ENCODE measurements around the gene CRAMP1.
A peak's percentile ranks its signal among the peaks of the same experiment; 100 is the strongest.
"Not testable (repeated sequence)": the region's sequence is repeated elsewhere in the genome, so short reads cannot be mapped to it uniquely, and the experiment has no call there.

The CRAMP1 gene

DNA sequence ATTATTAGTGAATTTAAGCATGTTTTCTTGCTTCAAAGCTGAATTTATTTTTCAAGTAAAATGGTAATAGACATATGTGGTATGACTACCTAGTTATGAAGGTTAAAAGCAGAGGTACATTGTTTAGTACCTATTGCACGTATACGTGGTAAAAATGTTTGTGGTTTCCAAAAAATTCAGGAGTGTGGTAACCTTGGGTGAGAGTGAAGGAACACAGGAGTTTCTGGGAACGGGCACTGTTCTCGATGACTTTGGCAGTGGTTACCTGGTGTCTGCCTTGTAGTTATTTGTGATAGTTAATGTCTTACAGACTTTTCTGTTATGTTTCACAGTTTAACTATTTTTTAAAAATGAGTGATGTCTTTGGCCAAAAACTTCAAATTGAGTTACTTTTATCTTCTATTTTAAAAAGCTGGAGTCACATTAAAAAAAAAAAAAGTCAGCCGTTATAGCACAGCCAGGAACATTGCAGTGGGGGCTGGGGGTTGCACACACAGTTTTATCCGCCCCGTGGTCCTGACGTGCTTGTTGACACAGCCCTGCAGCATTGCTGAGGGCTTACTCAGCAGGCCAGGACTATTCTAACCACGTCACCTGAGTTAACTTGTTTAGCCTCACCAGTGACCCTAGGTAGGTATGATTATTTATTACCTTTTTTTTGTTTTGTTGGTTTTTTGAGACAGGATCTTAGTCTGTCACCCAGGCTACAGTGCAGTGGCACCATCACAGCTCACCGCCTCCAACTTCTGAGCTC, 76.8 kb downstream of the CRAMP1 start:
- DNase-seq: no peak

DNA sequence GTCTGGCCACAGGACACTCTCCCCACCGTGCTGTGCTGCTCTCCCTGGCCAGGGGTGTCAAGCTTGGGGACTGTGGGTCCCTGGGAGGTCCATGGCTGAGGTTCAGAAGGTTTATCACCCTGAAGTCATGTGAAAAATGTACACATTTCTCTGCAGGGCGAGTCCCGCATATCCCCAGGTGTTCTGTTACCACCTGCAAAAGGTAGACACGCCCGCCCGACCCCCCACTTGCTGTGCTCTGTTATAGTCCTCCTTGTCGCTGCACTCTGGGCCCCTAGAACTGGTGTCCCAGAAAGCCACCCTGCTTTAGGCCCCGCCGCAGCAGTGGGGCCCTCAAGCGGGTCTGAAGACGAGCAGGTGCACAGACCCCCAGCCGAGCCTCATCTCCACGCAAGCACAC, 77.7 kb downstream of the CRAMP1 start:
- no peak for DNase-seq

DNA sequence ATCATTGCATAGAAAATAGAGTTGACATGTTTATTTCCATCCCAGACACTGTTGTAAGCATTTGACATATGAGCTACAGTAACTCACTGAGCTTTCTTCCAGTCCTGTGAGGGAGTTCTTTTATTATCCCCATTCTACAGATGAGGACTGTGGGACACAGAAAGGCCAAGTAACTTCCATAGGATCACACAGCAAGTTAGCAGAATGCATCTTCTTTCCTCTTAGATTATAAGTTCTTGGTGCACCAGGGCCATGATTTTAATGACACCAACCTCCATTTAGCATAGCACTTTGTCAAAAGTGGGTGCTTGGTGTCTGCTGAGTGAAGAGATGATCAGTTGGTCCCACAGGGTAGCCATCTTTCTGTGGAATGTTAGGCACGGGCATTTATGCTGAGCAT, 78.7 kb downstream of the CRAMP1 start:
- DNase-seq: no peak

DNA sequence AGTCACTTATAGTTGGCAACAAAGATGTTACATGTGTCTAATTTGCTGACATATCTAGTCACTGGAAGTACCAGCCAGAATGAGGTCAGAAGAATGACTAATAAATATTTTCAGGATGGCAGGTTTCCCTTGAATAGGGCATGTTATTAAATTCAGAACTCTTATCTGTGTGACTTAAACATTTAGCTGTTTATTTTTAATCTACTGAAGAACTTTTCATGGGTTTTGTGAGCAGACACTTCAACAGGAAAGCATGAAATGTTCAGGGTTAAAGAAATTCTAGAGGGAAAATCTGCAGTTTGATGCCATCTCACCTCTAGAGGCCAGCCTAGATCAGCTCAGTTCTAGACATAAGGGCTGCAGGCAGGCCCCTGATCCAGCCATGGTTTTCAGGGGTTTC, 79.1 kb downstream of the CRAMP1 start:
- DNase-seq: no peak

GRCh38 chr16:1691956-1692355, 79.8 kb downstream of the CRAMP1 start:
- DNase-seq: no peak

GRCh38 chr16:1696863-1697262, 84.7 kb downstream of the CRAMP1 start:
- DNase-seq: no peak

GRCh38 chr16:1698680-1699079, 86.5 kb downstream of the CRAMP1 start:
- DNase-seq: no peak

- DNase-seq: no peak
Observed at GRCh38 chr16:1700246-1700645, 88.1 kb downstream of the CRAMP1 start.

- DNase-seq: no peak
Observed at GRCh38 chr16:1701216-1701878, 89.2 kb downstream of the CRAMP1 start.

DNA sequence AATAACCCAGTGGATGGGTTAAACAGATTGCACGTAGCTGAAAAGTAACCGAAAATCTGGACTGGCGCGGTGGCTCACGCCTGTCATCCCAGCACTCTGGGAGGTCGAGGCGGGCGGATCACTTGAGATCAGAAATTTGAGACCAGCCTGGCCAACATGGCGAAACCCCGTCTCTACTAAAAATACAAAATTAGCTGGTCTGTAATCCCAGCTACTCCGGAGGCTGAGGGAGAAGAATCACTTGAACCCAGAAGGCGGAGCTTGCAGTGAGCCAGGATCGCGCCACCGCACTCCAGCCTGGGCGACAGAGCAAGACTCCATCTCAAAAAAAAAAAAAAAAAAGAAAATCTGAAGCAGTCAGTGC, 93.1 kb downstream of the CRAMP1 start:
- DNase-seq: not testable (repeated sequence)

GRCh38 chr16:1705688-1706385, 93.7 kb downstream of the CRAMP1 start, which contains the start of gene MAPK8IP3:
Gene MAPK8IP3, plus strand, starts transcription at chr16:1706195. Its CDS starts 145 bp downstream, at chr16:1706340.
- peak; percentile 93 for DNase-seq

- no peak for DNase-seq
Observed at GRCh38 chr16:1706386-1707192, 94.4 kb downstream of the CRAMP1 start.

GRCh38 chr16:1707193-1707790, 95.1 kb downstream of the CRAMP1 start:
- no peak for DNase-seq

GRCh38 chr16:1708083-1708767, 96.1 kb downstream of the CRAMP1 start:
- no peak for DNase-seq

DNA sequence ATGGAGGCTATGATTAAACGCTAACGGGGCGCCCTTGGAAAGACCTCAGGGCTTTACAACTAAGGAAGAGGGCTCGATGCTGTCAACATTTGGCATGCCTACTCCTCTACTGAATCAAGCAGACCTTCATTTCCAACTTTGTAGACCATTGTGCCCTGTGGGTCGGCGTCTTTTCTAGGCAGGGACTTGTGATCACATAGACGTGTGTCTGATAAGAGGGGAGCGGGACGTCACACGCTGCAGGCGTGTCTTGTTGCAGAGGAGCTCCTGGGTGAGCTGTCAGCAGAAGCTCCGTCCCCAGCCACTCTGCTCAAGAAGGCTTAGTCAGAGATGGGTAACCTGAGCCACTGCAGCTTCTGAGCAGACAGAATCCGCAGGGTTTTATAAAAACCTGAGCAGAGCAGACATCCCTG, 96.6 kb downstream of the CRAMP1 start:
- DNase-seq: no peak

GRCh38 chr16:1709356-1709755, 97.2 kb downstream of the CRAMP1 start:
- no peak for DNase-seq

- no peak for DNase-seq
Observed at GRCh38 chr16:1710811-1711507, 98.8 kb downstream of the CRAMP1 start.

GRCh38 chr16:1712791-1713261, 100.7 kb downstream of the CRAMP1 start:
- no peak for DNase-seq

DNA sequence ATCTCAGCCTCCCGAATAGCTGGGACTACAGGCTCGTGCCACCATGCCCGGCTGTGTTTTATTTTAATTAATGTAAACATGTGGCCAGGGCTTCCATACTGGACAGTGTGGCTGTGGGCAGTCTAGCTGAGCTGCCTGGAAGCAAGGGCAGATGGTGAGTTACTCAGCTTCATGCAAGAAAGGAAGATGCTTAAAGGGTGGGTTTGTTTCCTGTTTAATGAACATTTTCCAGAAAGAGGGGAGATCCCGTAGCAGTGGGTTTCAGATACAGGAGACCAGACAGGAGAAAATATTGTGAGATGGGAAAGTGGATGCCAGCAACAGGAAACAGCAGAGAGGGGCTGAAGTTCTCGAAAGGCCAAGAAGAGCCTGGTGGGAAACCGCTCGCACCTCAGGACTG, 101.2 kb downstream of the CRAMP1 start:
- DNase-seq: no peak

- no peak for DNase-seq
Observed at GRCh38 chr16:1713933-1714332, 101.8 kb downstream of the CRAMP1 start.

DNA sequence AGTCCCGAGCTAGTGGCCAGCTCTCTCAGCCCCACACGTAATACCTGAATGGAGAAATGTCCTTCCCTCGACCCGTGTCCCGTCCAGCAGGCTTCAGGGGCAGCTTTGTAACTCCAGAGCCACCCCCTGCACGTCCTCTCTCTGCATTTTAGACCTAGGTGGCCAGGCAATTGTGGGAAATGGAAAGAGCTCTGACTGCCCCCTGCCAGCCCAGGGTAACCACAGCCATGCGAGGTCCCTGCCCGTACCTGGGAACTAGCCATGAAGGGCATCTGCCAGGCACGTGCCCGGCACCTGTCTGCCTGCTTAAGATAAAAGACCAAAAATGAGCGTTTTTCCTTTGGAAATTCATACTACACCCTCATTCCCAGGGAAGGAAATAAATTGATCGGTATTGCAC, 103.1 kb downstream of the CRAMP1 start:
- DNase-seq: no peak

Measured in GOT3 (cell line).